Hypothalamus (tissue), 51 donors: ENCODE measurements around the gene BCAP29.
"Not testable (repeated sequence)": the region's sequence is repeated elsewhere in the genome, so short reads cannot be mapped to it uniquely, and the experiment has no call there.

ENCODE experiments used
- DNase-seq, 51 donors: peaks; one replicate each; lab custom pipeline; 2025; lab: John Stamatoyannopoulos, UW

Gene BCAP29, protein sequence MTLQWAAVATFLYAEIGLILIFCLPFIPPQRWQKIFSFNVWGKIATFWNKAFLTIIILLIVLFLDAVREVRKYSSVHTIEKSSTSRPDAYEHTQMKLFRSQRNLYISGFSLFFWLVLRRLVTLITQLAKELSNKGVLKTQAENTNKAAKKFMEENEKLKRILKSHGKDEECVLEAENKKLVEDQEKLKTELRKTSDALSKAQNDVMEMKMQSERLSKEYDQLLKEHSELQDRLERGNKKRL

DNA sequence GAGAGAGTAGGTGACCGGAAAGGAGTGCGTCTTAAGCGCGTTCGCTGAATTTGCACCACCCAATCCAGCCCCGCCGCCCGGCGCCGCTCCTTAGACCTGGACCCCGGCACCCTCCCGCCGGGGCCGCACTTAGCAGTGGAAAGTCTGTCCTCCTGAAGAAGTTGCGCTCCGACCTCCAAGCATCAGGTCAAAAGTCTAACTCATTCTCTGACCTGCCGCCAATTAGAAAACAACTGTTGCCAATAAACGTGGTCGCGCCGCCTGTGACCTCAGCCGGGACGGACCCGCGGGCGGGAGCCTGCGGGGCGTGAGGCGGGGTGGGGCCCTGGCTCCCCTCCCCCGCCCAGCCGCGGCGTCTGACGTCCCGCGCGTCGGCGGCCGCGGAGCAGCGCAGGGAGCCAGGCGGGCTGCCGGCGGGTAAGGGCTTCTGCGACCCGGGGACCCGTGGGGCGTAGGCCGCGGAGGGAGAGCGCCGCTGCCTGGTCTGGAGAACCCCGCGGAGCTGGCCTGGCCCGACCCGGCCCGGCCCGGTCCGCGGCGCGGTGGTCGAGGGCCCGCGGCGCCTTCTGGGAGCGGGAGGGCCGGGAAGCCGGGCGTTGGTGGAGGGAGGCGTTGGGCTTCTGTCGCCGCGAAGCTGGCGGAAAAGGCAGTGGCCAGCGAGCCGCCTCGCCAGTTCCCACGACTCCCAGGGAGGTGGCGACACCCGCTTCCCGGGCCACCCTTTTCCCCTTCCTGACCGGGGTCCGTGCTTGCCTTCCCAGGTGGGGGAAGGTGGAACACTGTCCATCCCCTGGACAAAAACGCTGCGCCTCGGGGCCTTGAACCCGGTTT, at the start of gene BCAP29:
BCAP29 (plus strand) TSS at position 362 of the 831 bp plus-strand sequence. CDS start 527 bp downstream, outside the sequence.
- peak in 50 of 51 donors; percentile 22 to 85 (median 71) for DNase-seq

DNA sequence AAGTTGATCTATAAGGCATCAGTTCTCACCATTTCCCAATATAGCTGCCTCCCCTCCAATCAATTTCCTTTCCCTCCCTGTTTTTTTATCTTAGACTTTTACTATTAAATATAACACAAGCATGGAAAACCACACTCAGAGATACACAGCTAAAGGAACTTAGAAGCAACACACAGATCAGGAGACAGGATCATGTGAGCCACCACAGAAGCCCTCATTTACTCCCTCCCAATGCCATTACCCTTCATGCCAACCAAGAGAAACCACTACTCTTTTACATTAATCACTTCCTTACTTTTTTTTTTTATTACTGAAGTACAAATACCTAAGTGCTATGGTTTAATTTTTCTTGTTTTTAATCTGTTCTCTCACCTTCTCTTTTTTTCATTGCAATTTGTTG, 49.3 kb upstream of the BCAP29 start:
- no peak for DNase-seq

GRCh38 chr7:107534139-107534538, 45.9 kb upstream of the BCAP29 start:
- no peak for DNase-seq

DNA sequence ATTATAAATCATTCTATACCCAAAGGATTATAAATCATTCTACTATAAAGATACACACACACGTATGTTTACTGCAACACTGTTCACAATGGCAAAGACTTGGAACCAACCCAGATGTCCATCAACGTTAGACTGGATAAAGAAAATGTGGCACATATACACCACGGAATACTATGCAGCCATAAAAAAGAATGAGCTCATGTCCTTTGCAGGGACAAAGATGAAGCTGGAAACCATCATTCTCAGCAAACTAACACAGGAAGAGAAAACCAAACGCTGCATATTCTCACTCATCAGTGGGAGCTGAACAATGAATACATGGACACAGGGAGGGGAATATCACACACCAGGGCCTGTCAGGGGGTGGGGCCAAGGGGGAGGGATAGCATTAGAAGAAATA, 42.8 kb upstream of the BCAP29 start:
- not testable (repeated sequence) for DNase-seq

GRCh38 chr7:107538001-107538400, 42.0 kb upstream of the BCAP29 start:
- DNase-seq: no peak

DNA sequence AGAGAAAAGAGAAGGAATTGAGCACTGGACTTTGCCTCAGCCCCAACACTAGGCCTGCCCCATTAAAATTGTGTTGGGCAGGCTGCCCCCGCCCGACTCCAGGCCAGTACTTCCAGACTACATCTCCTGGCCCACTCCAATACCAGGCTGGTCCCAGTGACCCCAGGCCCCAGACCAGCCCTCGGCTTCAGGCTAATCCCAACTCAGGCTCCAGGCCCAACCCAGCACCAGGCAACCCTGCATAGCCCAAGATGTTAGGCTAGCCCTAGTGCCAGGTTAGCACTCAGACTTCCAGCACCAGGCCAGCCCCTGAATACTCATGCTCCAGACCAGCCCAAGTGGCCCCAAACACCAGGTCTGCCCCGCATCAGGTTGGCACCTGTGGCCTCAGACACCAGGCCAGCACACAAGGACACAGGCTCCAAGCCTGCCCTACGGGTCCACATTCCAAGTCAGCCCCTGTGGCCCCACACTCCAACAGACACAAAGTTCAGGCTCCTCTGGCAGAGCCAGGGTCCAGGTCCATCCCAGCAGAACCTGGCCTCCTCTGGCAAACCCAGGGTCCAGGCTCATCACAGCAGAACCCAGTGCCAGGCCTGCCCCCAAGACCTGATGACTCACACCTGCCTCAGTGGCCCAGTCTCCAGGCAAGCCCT, 36.6 kb upstream of the BCAP29 start:
- DNase-seq: no peak

DNA sequence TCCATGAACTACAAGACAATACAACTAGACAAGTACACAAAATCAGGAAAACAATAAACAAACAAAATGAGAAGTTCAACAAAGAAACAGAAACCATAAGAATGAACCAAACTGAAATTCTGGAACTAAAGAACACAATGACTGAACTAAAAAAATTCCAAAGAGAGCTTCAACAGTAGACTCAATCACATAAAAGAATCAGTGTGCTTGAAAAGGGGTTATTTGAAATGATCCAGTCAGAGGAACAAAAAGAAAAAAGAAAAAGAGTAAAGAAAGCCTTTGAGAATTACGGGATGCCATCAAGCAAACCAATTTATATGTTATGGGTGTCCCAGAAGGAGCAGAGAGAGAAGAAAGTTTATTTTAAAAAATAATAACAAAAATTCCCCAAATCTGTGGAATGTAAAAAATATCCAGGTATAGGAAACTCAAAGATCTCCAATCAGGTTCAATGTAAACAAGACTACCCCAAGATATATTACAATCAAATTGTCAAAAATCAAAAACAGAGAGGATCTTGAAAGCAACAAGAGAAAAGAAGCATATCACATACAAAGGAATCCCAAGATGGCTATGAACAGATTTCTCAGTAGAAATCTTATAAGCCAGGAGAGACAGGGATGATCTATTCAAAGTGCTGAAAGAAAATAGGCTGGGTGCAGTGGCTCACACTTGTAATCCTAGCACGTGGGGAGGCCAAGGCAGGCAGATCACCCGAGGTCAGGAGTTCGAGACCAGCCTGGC, 35.0 kb upstream of the BCAP29 start:
- no peak for DNase-seq

DNA sequence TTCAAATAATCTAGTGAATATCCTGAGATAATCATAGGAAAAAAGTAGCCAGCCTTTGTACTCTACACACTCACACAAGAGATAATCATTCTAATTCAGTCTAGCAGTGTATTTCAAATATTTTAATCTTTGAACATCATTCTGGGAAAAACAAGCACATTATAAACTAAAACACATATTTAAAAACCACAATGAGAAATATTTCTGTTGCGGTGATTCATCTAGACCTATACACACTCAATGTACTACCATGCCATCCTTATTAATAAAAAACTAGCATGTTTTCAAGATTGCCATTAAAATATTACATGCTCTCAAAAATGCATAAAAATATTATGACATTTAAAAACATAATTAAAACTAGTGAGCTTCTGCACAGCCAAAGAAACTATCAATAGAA, 28.1 kb upstream of the BCAP29 start:
- no peak for DNase-seq

DNA sequence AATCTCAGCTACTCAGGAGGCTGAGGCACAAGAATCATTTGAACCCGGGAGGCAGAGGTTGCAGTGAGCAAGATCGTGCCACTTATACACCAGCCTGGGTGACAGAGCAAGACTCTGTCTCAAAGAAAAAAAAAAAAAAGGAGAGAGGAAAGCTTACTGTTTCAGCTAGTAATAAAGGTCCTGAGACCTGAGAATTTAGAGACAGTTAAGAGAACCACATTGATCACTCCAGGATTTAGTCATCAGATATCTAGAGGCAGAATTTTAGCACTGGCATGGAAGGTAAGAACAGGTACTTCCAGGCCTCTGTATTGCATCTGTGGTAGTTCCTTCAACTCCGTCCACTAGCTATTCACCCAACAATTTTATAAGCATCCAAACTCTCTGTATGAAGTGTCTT, 24.2 kb upstream of the BCAP29 start:
- no peak for DNase-seq

GRCh38 chr7:107559864-107560263, 20.2 kb upstream of the BCAP29 start:
- no peak for DNase-seq

DNA sequence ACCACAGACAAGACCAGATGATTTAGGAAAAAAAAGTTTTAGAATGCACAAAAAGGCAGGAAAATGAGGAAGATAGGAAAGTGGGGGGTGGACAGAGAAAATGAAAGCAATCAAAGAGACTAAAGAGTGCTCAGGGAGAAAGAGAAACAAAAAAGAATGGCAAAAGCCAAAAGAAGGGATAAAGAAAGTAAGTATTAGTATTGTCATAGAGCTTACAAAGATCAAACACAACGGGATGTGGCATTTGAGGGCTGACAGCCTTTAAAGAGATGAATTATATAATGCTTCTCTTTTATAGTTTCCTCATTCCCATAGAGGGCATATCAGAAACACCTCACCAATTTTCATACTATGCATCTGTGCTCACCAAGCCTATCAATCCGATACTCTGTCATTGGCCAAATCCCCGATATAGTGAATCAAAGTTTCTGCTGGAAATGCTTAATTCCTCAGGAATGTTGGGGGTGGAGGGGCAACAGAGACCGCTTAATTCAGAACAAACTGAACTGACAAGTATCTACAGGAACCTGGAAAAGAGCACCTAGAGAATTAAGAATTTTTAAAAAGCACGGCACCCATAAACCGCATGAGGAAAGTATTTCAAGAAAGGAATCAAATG, 19.0 kb upstream of the BCAP29 start:
- DNase-seq: no peak

DNA sequence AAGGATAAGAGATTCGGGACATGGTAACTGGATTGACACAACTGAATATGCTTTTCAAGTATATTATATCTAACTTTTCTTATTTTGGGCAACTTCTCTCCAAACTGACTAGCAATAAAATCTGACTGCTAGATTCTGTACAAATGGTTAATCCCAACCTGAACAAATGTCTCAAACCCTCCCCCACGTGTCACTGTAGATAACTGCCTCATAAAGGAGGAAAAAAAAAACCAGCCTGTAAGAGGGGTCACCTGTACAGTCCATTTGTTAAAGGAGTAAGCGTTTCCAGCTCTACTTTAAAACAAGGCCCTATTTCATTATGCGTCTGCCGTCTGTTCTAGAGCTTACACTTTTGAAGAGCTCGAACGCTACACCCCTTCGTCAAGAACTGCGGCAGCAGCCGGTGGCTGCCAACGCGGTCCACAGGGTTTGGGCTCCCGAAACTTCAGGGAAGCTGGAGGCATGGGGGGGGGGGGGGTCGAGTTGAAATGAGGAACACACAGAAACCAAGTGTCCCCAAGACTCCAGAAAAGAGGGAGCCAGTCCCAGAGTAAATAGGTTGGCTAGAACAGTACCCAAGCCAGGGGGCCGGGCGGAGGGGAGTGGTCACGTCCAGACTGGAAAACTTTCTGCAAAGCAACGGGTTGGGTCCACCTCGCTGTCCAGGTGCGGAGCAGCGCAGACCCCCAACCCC, 16.8 kb upstream of the BCAP29 start:
- peak in 15 of 51 donors; percentile 16 to 80 (median 60) for DNase-seq

DNA sequence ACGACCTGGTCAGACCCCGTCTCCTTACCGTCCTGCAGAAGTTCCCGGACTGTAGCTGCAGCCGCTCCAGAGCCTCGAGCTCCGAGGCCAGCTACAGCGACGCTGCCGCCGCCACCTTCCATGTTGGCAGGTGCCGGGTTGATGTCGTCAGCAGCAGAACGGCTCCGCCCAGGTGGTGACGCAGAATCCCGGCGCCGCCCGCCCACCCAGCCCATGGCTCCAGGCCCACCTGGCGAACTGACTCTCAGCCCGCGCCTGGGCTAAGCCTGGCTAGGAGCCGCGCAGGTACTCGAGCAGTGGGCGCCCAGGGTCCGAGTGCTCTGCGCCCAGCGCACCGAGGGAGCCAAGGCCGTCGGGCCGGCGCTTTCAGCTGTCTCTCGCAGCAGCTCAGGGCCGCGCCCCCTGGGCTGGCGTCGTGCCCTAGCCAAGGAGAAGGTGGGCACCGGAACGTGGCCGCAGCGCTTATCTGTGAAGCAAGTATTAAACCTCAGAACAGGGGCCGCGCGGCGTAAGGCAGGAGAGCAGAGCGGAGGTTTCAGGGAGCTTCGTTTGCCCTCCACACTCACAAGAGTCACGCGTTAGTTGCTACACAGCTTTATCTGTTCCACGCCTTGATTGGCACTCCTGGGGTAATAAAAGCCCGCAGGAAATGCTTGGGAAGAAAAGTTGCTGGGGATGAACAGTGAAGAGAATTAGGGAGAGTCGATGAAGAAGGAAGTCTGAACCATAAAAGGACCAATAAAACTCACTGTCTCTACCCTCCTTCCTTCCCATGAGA, 16.1 kb upstream of the BCAP29 start, which contains the start of the genes COG5 and DUS4L:
COG5 (minus strand) TSS at position 146 of the 778 bp plus-strand sequence; CDS start at position 122, 24 bp downstream.
DUS4L (plus strand) TSS at position 197 of the 778 bp plus-strand sequence. CDS start 3,100 bp downstream, outside the sequence.
- DNase-seq: peak; percentile 35 to 88 (median 77)

DNA sequence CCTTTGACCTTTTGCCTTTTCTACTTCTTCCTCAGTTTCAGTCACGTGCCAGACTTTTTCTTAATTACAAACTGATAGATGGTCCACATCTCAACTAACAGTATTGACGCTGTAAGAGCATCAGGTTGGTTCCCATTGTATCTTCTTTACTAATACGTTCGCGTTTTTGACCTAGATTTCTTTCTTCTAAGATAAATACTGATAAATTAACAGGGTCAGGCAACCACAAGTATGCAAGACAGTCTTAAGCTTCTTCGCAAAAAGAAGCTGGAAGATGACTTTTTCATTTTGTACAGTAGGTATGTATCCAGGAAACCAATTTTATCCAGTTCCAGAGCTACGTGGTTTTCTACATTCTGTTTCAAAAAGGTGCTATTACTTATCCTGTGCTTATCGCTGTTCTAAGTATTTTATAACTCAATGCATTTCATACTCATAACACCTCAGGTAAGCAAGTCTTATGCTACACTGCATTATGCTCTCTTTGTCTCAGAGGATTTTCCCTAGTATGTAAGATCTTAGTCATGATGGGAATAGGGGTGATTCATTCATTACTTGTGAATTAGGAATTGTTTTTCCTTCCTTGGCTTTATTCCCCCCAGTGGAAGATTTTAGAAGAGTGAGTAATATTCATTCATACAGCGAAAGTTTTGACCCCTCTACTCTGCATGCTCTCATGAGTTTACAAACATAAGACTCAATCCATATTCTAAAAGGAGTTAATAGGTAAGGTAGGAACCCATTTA, 15.3 kb upstream of the BCAP29 start:
- peak in 1 of 51 donors; percentile 49 for DNase-seq

DNA sequence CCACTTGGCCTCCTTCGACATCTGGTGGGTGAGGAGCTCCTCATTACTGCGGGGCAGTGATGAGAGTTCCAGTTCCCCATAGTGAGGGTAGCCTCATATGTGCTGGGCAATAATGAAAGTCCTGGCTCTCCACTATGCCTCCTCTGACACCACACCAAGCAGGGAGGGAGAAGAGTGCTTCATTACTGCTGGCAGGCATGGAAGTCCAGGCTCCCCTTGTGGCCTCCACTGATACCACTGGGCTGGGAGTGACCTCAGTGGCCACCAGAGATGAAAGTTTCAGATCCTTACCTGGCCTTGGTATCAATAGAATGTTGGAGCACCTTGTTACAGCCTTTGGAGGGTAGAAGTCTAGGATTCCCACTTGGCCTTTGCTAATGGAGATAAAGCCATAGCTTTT, 9.7 kb upstream of the BCAP29 start:
- DNase-seq: no peak

DNA sequence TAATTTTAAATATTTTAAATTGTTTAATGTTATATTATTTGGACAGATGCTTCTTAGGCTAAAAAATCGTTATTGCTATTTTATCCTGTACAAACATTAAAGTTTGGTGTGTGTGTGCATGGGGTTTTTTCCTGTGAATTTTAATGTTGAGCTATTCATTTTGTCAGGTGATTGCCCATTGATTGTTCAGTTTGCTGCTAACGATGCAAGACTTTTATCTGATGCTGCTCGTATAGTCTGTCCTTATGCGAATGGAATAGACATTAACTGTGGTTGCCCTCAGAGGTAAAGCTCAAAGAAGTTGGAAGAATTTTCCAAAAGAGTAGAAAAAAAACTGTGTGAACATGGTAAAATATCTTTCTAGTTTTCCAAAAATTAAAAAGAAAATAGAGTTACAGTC, 6.5 kb upstream of the BCAP29 start:
- DNase-seq: no peak

GRCh38 chr7:107579554-107579884, 527 bp upstream of the BCAP29 start:
- DNase-seq: peak in 1 of 51 donors; percentile 60
